Activated T-helper 1 cell treated with Interleukin-2 at 50 U/mL for 16 hours (primary cell): ENCODE results near the gene MRPS18A.
"Not testable (repeated sequence)": the region's sequence is repeated elsewhere in the genome, so short reads cannot be mapped to it uniquely, and the experiment has no call there.

Source experiments
- DNase-seq: peaks from one replicate; pipeline ENCODE4 v3.0.0-alpha.2; 2020; ENCODE audit warnings: low read depth

The MRPS18A gene

GRCh38 chr6:43717389-43717788, 29.8 kb upstream of the MRPS18A start:
- DNase-seq = no peak

- no peak for DNase-seq
These were observed 28.5 kb upstream of the MRPS18A start for GRCh38 chr6:43716099-43716498.

GRCh38 chr6:43715056-43715788, 27.6 kb upstream of the MRPS18A start:
- DNase-seq = no peak

GRCh38 chr6:43714311-43715055, 26.9 kb upstream of the MRPS18A start:
- DNase-seq = no peak

- DNase-seq = no peak
These were observed 26.2 kb upstream of the MRPS18A start for GRCh38 chr6:43713643-43714310.

- no peak for DNase-seq
These were observed 25.0 kb upstream of the MRPS18A start for GRCh38 chr6:43712579-43712978.

- no peak for DNase-seq
These were observed 23.0 kb upstream of the MRPS18A start for GRCh38 chr6:43710576-43710975.

GRCh38 chr6:43709654-43710303, 22.2 kb upstream of the MRPS18A start:
- no peak for DNase-seq

GRCh38 chr6:43708860-43709653, 21.5 kb upstream of the MRPS18A start:
- DNase-seq = no peak

GRCh38 chr6:43707767-43708166, 20.2 kb upstream of the MRPS18A start:
- no peak for DNase-seq

GRCh38 chr6:43707269-43707668, 19.7 kb upstream of the MRPS18A start:
- DNase-seq = no peak

GRCh38 chr6:43706788-43707187, 19.2 kb upstream of the MRPS18A start:
- no peak for DNase-seq

- DNase-seq = no peak
These were observed 18.4 kb upstream of the MRPS18A start for GRCh38 chr6:43705996-43706395.

- no peak for DNase-seq
These were observed 16.2 kb upstream of the MRPS18A start for GRCh38 chr6:43703512-43704429.

GRCh38 chr6:43702534-43703440, 15.2 kb upstream of the MRPS18A start:
- DNase-seq = no peak

GRCh38 chr6:43702171-43702533, 14.6 kb upstream of the MRPS18A start:
- DNase-seq = no peak

GRCh38 chr6:43700939-43701560, 13.5 kb upstream of the MRPS18A start:
- not testable (repeated sequence) for DNase-seq

GRCh38 chr6:43699564-43700186, 12.1 kb upstream of the MRPS18A start:
- DNase-seq = no peak
